HEK293 (cell line): ENCODE results near the gene BDKRB1.

ENCODE experiments used
- CTCF ChIA-PET: fragments of 350-600 bp; formaldehyde crosslinking; extraction: SDS; loops from one replicate; lab custom pipeline; 2021; ENCODE audit warnings: antibody characterized with exemption; lab: Yijun Ruan, JAX
- POLR2A ChIA-PET: fragments of 300-600 bp; formaldehyde crosslinking; extraction: SDS; loops from one replicate; lab custom pipeline; 2020; ENCODE audit warnings: antibody characterized with exemption, inconsistent platforms; lab: Yijun Ruan, JAX
- H3K27ac ChIP-seq: fragments of 200-500 bp; sonication (Bioruptor generic); 2 replicates; pipeline ENCODE4 v1.5.1; 2014; ENCODE audit warnings: low read depth, low read length, control low read depth, inconsistent platforms; ENCODE audit errors: extremely low read depth
- H3K36me3 ChIP-seq, 2 experiments: fragments of 200-500 bp in 1 of 2; sonication (Bioruptor generic) in 1 of 2; 1 replicate in 1 of 2; 2 replicates in 1 of 2; pipeline ENCODE4 v1.5.1; 2014 to 2017; ENCODE audit warnings: inconsistent platforms in 2 of 2, low read length in 2 of 2; ENCODE audit not compliant: control insufficient read depth in 2 of 2, insufficient read depth in 1 of 2
- H3K4me1 ChIP-seq: fragments of 200-500 bp; sonication (Bioruptor generic); 2 replicates; pipeline ENCODE4 v1.5.1; 2014; ENCODE audit warnings: mild to moderate bottlenecking, low read length, inconsistent platforms; ENCODE audit not compliant: control insufficient read depth, insufficient read depth
- H3K4me3 ChIP-seq: 2 replicates; pipeline ENCODE4 v1.5.1; 2011; ENCODE audit warnings: low read depth, mild to moderate bottlenecking, control low read depth, low read length, moderate library complexity
- H3K9me3 ChIP-seq: fragments of 200-500 bp; sonication (Bioruptor generic); 2 replicates; pipeline ENCODE4 v1.5.1; 2014; ENCODE audit warnings: low read depth, low read length, inconsistent platforms; ENCODE audit not compliant: control insufficient read depth, insufficient read depth
- FEZF1 ChIP-seq: fragments of 450-650 bp; formaldehyde crosslinking; IDR thresholded peaks from 2 replicates; pipeline ENCODE4 v1.5.1; 2016; ENCODE audit warnings: missing biosample characterization, missing genetic modification characterization
- GLI2 ChIP-seq: fragments of 450-650 bp; formaldehyde crosslinking; IDR thresholded peaks from 2 replicates; pipeline ENCODE4; 2017; ENCODE audit warnings: missing biosample characterization, missing genetic modification characterization, low read depth, borderline replicate concordance
- GLI4 ChIP-seq: fragments of 450-650 bp; formaldehyde crosslinking; IDR thresholded peaks from 2 replicates; pipeline ENCODE4 v1.5.1; 2016; ENCODE audit warnings: missing biosample characterization, missing genetic modification characterization
- KLF7 ChIP-seq: fragments of 450-650 bp; formaldehyde crosslinking; IDR thresholded peaks from 2 replicates; pipeline ENCODE4 v1.5.1; 2016; ENCODE audit warnings: missing biosample characterization, missing genetic modification characterization, borderline replicate concordance
- SALL2 ChIP-seq: fragments of 450-650 bp; formaldehyde crosslinking; IDR thresholded peaks from 2 replicates; pipeline ENCODE4 v1.5.0; 2017; ENCODE audit warnings: missing biosample characterization, mild to moderate bottlenecking, missing genetic modification characterization, borderline replicate concordance
- SP7 ChIP-seq: fragments of 450-650 bp; formaldehyde crosslinking; IDR thresholded peaks from 2 replicates; pipeline ENCODE4 v1.5.1; 2016; ENCODE audit warnings: missing biosample characterization, missing genetic modification characterization
- YY2 ChIP-seq: fragments of 450-650 bp; formaldehyde crosslinking; IDR thresholded peaks from 2 replicates; pipeline ENCODE4 v1.5.1; 2016; ENCODE audit warnings: missing biosample characterization, missing genetic modification characterization
- ZBTB1 ChIP-seq: fragments of 450-650 bp; formaldehyde crosslinking; IDR thresholded peaks from 2 replicates; pipeline ENCODE4 v1.5.1; 2016; ENCODE audit warnings: missing biosample characterization, missing genetic modification characterization
- ZFP3 ChIP-seq: fragments of 450-650 bp; formaldehyde crosslinking; IDR thresholded peaks from 2 replicates; pipeline ENCODE4 v1.5.1; 2016; ENCODE audit warnings: low read depth, missing biosample characterization, missing genetic modification characterization
- ZIC2 ChIP-seq: fragments of 450-650 bp; formaldehyde crosslinking; IDR thresholded peaks from 2 replicates; pipeline ENCODE4 v1.5.1; 2016; ENCODE audit warnings: missing biosample characterization, missing genetic modification characterization
- ZNF157 ChIP-seq: fragments of 450-650 bp; formaldehyde crosslinking; IDR thresholded peaks from 2 replicates; pipeline ENCODE4 v1.5.1; 2016; ENCODE audit warnings: missing biosample characterization, missing genetic modification characterization
- ZNF19 ChIP-seq: fragments of 450-650 bp; formaldehyde crosslinking; IDR thresholded peaks from 2 replicates; pipeline ENCODE4; 2016; ENCODE audit warnings: missing biosample characterization, missing genetic modification characterization, low read depth
- ZNF221 ChIP-seq: fragments of 450-650 bp; formaldehyde crosslinking; IDR thresholded peaks from 2 replicates; pipeline ENCODE4 v1.5.1; 2017; ENCODE audit warnings: missing biosample characterization, missing genetic modification characterization, borderline replicate concordance
- ZNF335 ChIP-seq: fragments of 450-650 bp; formaldehyde crosslinking; conservative IDR thresholded peaks from 2 replicates; pipeline ENCODE4 v1.5.1; 2016; ENCODE audit warnings: missing biosample characterization, missing genetic modification characterization
- ZNF426 ChIP-seq: fragments of 450-650 bp; formaldehyde crosslinking; IDR thresholded peaks from 2 replicates; pipeline ENCODE4 v1.5.1; 2017; ENCODE audit warnings: missing biosample characterization, missing genetic modification characterization, mild to moderate bottlenecking, inconsistent platforms, moderate library complexity
- ZNF473 ChIP-seq: fragments of 450-650 bp; formaldehyde crosslinking; IDR thresholded peaks from 2 replicates; pipeline ENCODE4 v1.5.1; 2017; ENCODE audit warnings: missing biosample characterization, missing genetic modification characterization
- ZNF48 ChIP-seq: fragments of 450-650 bp; formaldehyde crosslinking; IDR thresholded peaks from 2 replicates; pipeline ENCODE4 v1.5.1; 2016; ENCODE audit warnings: missing biosample characterization, missing genetic modification characterization
- ZNF521 ChIP-seq: fragments of 450-650 bp; formaldehyde crosslinking; IDR thresholded peaks from 2 replicates; pipeline ENCODE4 v1.5.1; 2017; ENCODE audit warnings: missing biosample characterization, mild to moderate bottlenecking, missing genetic modification characterization
- ZNF623 ChIP-seq: fragments of 450-650 bp; formaldehyde crosslinking; IDR thresholded peaks from 2 replicates; pipeline ENCODE4 v1.5.1; 2016; ENCODE audit warnings: missing biosample characterization, missing genetic modification characterization
- TF ChIP-seq, protein P1 (sequence below): fragments of 450-650 bp; formaldehyde crosslinking; IDR thresholded peaks from 2 replicates; pipeline ENCODE4 v1.5.1; 2016; ENCODE audit warnings: missing biosample characterization, missing genetic modification characterization
- TF ChIP-seq, protein P2 (sequence below): fragments of 450-650 bp; formaldehyde crosslinking; IDR thresholded peaks from 2 replicates; pipeline ENCODE4 v1.5.1; 2017; ENCODE audit warnings: missing biosample characterization, missing genetic modification characterization
- TF ChIP-seq, protein P3 (sequence below): fragments of 450-650 bp; formaldehyde crosslinking; IDR thresholded peaks from 2 replicates; pipeline ENCODE4 v1.5.1; 2016; ENCODE audit warnings: missing biosample characterization, missing genetic modification characterization
- TF ChIP-seq, protein P4 (sequence below): fragments of 450-650 bp; formaldehyde crosslinking; IDR thresholded peaks from 2 replicates; pipeline ENCODE4 v1.5.1; 2016; ENCODE audit warnings: missing biosample characterization, missing genetic modification characterization

Gene BDKRB1

DNA sequence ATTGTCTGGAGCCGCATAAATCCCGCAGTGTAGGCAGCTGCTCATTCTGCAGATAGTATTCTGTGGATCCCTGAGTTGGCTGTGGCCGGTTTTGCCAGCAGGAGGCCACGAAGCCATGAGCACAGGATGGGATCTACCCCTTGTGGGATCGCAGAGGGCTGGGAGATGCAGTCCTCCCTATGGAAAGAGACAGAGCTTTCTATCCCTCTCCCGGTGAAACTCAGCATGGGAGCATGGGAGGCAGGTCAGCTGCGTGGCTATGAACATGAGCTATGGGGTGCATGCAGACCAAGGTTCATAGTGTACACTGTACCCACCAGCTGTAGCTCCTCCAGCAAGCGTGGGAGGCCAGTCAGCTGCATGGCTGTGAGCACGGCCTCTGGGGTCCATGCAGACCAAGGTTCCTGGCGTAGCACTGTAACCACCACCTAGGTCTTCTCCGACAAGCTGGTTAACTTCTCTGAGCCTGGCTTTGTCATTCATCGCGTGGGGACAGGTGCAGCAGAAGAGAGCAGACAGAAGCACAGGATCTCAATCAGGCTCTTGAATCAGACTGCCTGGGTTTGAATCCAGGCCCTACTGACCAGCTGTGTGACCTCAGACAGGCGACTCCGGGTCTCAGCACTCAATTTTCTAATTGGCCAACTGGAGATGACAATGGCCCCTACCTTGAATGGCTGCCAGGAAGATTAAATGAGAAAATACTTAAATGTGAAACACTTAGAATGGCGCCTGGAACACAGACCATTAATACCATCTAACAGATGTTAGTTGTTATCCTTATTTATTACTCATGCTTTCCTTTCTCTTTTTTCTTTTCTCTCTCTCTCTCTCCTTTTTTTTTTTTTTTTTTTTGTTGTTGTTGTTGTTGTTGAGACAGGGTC is 6.0 kb downstream of the BDKRB1 start:
- H3K4me3 ChIP-seq: no peak overlapping the region
- no peaks in the 10 kb centered on the region for H3K4me1 ChIP-seq
- ChIA-PET CTCF (interaction anchor here (0.7 to 1.6 kb wide), 2 partner anchors 14 to 299 kb away, joined by 3 to 6 read pairs; no protein-coding TSS in a partner anchor), POLR2A (interaction anchor here (1.2 kb wide), 1 partner anchor 9 kb away, joined by 4 read pairs; no protein-coding TSS in a partner anchor)
- peak; percentile 36; the same call in 1 of the 2 replicates for TF ChIP-seq ZIC2 (tag by site-specific recombination)
- TF ChIP-seq ZNF19 (tag by site-specific recombination): no peak
- TF ChIP-seq ZNF335 (tag by site-specific recombination): no peak
- no peak for TF ChIP-seq KLF7 (tag by site-specific recombination)
- no peak for TF ChIP-seq ZNF221
- TF ChIP-seq ZBTB1 (tag by site-specific recombination): no peak
- H3K27ac ChIP-seq: no peak overlapping the region
- no peaks in the 10 kb centered on the region for H3K36me3 ChIP-seq
- H3K9me3 ChIP-seq: no peaks in the 10 kb centered on the region

DNA sequence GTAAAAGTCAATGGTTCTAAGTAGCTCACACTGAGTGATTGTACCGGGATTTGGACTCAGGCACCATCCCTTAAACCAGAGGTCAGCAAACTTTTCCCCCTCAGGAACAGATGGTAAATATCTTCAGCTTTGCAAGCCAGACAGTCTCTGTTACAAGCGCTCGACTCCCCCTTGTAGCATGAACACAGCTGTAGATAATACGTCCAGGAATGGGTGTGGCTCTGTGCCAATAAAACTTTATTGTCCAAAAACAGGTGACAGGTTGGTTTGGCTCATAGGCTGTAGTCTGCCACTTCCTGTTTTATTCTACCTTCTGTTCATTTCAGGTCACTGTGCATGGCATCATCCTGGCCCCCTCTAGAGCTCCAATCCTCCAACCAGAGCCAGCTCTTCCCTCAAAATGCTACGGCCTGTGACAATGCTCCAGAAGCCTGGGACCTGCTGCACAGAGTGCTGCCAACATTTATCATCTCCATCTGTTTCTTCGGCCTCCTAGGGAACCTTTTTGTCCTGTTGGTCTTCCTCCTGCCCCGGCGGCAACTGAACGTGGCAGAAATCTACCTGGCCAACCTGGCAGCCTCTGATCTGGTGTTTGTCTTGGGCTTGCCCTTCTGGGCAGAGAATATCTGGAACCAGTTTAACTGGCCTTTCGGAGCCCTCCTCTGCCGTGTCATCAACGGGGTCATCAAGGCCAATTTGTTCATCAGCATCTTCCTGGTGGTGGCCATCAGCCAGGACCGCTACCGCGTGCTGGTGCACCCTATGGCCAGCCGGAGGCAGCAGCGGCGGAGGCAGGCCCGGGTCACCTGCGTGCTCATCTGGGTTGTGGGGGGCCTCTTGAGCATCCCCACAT is 7.6 kb downstream of the BDKRB1 start:
- ChIA-PET CTCF (interaction anchor here (0.5 to 0.8 kb wide), 5 partner anchors 124 to 163 kb away, joined by 4 to 7 read pairs (median 5); no protein-coding TSS in a partner anchor), POLR2A (no interaction called here)

More for the DNA sequence above, 7.6 kb downstream of the BDKRB1 start:
- no peak overlapping the region for H3K27ac ChIP-seq
- H3K4me3 ChIP-seq: no peak overlapping the region
- no peaks in the 10 kb centered on the region for H3K36me3 ChIP-seq
- TF ChIP-seq ZNF157: no peak
- TF ChIP-seq, protein P1, sequence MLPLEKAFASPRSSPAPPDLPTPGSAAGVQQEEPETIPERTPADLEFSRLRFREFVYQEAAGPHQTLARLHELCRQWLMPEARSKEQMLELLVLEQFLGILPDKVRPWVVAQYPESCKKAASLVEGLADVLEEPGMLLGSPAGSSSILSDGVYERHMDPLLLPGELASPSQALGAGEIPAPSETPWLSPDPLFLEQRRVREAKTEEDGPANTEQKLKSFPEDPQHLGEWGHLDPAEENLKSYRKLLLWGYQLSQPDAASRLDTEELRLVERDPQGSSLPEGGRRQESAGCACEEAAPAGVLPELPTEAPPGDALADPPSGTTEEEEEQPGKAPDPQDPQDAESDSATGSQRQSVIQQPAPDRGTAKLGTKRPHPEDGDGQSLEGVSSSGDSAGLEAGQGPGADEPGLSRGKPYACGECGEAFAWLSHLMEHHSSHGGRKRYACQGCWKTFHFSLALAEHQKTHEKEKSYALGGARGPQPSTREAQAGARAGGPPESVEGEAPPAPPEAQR (tag by site-specific recombination): no peak
- TF ChIP-seq, protein P2, sequence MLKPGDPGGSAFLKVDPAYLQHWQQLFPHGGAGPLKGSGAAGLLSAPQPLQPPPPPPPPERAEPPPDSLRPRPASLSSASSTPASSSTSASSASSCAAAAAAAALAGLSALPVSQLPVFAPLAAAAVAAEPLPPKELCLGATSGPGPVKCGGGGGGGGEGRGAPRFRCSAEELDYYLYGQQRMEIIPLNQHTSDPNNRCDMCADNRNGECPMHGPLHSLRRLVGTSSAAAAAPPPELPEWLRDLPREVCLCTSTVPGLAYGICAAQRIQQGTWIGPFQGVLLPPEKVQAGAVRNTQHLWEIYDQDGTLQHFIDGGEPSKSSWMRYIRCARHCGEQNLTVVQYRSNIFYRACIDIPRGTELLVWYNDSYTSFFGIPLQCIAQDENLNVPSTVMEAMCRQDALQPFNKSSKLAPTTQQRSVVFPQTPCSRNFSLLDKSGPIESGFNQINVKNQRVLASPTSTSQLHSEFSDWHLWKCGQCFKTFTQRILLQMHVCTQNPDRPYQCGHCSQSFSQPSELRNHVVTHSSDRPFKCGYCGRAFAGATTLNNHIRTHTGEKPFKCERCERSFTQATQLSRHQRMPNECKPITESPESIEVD (tag by site-specific recombination): no peak
- no peak for TF ChIP-seq SP7 (tag by site-specific recombination)
- no peak for TF ChIP-seq GLI2 (tag by site-specific recombination)
- no peak for TF ChIP-seq ZFP3
- TF ChIP-seq, protein P3, sequence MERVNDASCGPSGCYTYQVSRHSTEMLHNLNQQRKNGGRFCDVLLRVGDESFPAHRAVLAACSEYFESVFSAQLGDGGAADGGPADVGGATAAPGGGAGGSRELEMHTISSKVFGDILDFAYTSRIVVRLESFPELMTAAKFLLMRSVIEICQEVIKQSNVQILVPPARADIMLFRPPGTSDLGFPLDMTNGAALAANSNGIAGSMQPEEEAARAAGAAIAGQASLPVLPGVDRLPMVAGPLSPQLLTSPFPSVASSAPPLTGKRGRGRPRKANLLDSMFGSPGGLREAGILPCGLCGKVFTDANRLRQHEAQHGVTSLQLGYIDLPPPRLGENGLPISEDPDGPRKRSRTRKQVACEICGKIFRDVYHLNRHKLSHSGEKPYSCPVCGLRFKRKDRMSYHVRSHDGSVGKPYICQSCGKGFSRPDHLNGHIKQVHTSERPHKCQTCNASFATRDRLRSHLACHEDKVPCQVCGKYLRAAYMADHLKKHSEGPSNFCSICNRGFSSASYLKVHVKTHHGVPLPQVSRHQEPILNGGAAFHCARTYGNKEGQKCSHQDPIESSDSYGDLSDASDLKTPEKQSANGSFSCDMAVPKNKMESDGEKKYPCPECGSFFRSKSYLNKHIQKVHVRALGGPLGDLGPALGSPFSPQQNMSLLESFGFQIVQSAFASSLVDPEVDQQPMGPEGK (tag by site-specific recombination): no peak
- no peak for TF ChIP-seq ZNF521
- TF ChIP-seq GLI4 (tag by site-specific recombination): no peak
- TF ChIP-seq YY2 (tag by site-specific recombination): no peak
- no peak for TF ChIP-seq ZNF623 (tag by site-specific recombination)
- TF ChIP-seq, protein P4, sequence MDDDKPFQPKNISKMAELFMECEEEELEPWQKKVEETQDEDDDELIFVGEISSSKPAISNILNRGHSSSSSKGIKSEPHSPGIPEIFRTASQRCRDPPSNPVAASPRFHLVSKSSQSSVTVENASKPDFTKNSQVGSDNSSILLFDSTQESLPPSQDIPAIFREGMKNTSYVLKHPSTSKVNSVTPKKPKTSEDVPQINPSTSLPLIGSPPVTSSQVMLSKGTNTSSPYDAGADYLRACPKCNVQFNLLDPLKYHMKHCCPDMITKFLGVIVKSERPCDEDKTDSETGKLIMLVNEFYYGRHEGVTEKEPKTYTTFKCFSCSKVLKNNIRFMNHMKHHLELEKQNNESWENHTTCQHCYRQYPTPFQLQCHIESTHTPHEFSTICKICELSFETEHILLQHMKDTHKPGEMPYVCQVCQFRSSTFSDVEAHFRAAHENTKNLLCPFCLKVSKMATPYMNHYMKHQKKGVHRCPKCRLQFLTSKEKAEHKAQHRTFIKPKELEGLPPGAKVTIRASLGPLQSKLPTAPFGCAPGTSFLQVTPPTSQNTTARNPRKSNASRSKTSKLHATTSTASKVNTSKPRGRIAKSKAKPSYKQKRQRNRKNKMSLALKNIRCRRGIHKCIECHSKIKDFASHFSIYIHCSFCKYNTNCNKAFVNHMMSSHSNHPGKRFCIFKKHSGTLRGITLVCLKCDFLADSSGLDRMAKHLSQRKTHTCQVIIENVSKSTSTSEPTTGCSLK (tag by site-specific recombination): no peak
- no peak for TF ChIP-seq FEZF1 (tag by site-specific recombination)
- no peak for TF ChIP-seq ZNF426 (tag by site-specific recombination)
- no peak for TF ChIP-seq ZNF48 (tag by site-specific recombination)
- no peak for TF ChIP-seq SALL2 (tag by site-specific recombination)
- TF ChIP-seq ZNF473 (tag by site-specific recombination): no peak
- H3K9me3 ChIP-seq: no peaks in the 10 kb centered on the region
- no peaks in the 10 kb centered on the region for H3K4me1 ChIP-seq
